ENCODE data around the gene FAM168A. TPM values are rescaled to one million over a fixed set of nuclear protein-coding genes. Genes with fewer than 3 reads are reported as not detected.

The FAM168A gene
- total RNA-seq, 1 experiment from 2014 or later = 62.8 TPM

DNA sequence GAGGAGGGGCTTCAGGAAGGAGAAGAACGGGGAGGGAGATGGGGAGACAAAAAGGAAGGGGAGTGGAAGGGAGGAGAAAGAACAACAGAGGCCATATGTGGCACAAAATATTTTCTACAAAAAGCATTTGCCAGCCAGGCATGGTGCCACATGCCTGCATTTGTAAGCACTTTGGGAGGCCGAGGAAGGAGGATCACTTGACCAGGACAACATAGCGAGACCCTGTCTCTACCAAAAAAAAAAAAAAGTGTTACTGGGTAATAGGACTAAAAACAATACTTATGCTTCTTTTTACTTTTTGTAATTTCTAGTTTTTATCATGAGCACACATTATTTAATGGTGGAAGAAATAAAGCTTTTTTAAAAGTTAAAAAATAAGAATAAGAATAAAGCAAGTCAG, 5.3 kb downstream of the FAM168A start:
- intact Hi-C loops (cut with micrococcal nuclease; ENCODE audit: unreplicated experiment) = no loop called here
- Histone ChIP-seq H3K4me1 (ENCODE audit: control insufficient read depth, insufficient read depth, low read length) (peaks cover 24% of the 10 kb centered on the region), H3K4me3 (ENCODE audit: low read depth in 2 of 2, low read length in 2 of 2) (no peak overlapping the region), H3K27ac (ENCODE audit: low read length) (no peak overlapping the region), H3K27me3 (ENCODE audit: control insufficient read depth, insufficient read depth, low read length) (no peaks in the 10 kb centered on the region), H3K9me3 (ENCODE audit: control insufficient read depth, insufficient read depth, low read depth, low read length) (no peaks in the 10 kb centered on the region), H3K36me3 (ENCODE audit: control insufficient read depth, insufficient read depth, low read length) (no peaks in the 10 kb centered on the region)
- CTCF ChIA-PET = interaction anchor here (0.6 to 0.9 kb wide), 2 partner anchors 33 to 114 kb away, joined by 3 read pairs; no protein-coding TSS in a partner anchor
- in situ Hi-C loops (cut with HindIII; ENCODE audit: low pct_unique_long_range_greater_than_20kb, low sequenced_read_pairs) = no loop called here
- BruUV-seq (replicated peaks) = no TSS peak
- POLR2A ChIA-PET = no interaction called here
- TF ChIP-seq, protein P1, sequence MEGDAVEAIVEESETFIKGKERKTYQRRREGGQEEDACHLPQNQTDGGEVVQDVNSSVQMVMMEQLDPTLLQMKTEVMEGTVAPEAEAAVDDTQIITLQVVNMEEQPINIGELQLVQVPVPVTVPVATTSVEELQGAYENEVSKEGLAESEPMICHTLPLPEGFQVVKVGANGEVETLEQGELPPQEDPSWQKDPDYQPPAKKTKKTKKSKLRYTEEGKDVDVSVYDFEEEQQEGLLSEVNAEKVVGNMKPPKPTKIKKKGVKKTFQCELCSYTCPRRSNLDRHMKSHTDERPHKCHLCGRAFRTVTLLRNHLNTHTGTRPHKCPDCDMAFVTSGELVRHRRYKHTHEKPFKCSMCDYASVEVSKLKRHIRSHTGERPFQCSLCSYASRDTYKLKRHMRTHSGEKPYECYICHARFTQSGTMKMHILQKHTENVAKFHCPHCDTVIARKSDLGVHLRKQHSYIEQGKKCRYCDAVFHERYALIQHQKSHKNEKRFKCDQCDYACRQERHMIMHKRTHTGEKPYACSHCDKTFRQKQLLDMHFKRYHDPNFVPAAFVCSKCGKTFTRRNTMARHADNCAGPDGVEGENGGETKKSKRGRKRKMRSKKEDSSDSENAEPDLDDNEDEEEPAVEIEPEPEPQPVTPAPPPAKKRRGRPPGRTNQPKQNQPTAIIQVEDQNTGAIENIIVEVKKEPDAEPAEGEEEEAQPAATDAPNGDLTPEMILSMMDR (IDR thresholded peaks at IDR 0.05) = no peak
- TF ChIP-seq SIN3A (IDR thresholded peaks at IDR 0.05; ENCODE audit: borderline replicate concordance, insufficient read depth, low read depth, low read length) = no peak
- TF ChIP-seq TCF7L2 (IDR thresholded peaks at IDR 0.05; ENCODE audit: low read depth, low read length) = no peak
- TF ChIP-seq, protein P2, sequence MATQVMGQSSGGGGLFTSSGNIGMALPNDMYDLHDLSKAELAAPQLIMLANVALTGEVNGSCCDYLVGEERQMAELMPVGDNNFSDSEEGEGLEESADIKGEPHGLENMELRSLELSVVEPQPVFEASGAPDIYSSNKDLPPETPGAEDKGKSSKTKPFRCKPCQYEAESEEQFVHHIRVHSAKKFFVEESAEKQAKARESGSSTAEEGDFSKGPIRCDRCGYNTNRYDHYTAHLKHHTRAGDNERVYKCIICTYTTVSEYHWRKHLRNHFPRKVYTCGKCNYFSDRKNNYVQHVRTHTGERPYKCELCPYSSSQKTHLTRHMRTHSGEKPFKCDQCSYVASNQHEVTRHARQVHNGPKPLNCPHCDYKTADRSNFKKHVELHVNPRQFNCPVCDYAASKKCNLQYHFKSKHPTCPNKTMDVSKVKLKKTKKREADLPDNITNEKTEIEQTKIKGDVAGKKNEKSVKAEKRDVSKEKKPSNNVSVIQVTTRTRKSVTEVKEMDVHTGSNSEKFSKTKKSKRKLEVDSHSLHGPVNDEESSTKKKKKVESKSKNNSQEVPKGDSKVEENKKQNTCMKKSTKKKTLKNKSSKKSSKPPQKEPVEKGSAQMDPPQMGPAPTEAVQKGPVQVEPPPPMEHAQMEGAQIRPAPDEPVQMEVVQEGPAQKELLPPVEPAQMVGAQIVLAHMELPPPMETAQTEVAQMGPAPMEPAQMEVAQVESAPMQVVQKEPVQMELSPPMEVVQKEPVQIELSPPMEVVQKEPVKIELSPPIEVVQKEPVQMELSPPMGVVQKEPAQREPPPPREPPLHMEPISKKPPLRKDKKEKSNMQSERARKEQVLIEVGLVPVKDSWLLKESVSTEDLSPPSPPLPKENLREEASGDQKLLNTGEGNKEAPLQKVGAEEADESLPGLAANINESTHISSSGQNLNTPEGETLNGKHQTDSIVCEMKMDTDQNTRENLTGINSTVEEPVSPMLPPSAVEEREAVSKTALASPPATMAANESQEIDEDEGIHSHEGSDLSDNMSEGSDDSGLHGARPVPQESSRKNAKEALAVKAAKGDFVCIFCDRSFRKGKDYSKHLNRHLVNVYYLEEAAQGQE (IDR thresholded peaks at IDR 0.05; ENCODE audit: insufficient read depth in 1 of 2, low read depth in 2 of 2, low read length in 1 of 2) = no peak
- no peak for TF ChIP-seq POLR2AphosphoS5 (IDR thresholded peaks at IDR 0.05; ENCODE audit: low read depth, low read length)
- DNase-seq (ENCODE audit: low read depth, low spot score) = no peak
- ATAC-seq = no peak

DNA sequence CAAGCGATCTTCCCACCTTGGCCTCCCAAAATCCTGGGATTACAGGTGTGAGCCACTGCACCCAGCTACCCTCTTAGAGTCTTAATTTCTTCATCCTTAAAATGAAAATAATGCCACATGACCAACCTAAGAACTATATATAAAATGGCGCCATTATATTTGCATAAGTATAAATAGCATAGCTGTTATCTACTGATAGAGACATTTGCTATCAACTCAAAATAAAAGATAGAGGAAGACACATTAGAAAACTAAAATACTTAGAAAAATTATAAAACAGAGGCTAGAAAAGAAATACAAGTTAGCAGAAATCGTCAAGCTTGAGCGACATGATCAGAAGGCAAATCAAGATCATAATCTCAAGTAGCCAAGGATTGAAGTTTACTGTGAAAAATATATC, 6.2 kb downstream of the FAM168A start:
- DNase-seq (ENCODE audit: low read depth, low spot score) (no peak), ATAC-seq (no peak)
- Histone ChIP-seq H3K9me3 (ENCODE audit: control insufficient read depth, insufficient read depth, low read depth, low read length) (no peaks in the 10 kb centered on the region), H3K4me1 (ENCODE audit: control insufficient read depth, insufficient read depth, low read length) (peaks cover 20% of the 10 kb centered on the region), H3K4me3 (ENCODE audit: low read depth in 2 of 2, low read length in 2 of 2) (no peak overlapping the region), H3K27me3 (ENCODE audit: control insufficient read depth, insufficient read depth, low read length) (no peaks in the 10 kb centered on the region), H3K27ac (ENCODE audit: low read length) (no peak overlapping the region), H3K36me3 (ENCODE audit: control insufficient read depth, insufficient read depth, low read length) (no peaks in the 10 kb centered on the region)
- TF ChIP-seq, protein P2 (IDR thresholded peaks at IDR 0.05; ENCODE audit: insufficient read depth in 1 of 2, low read depth in 2 of 2, low read length in 1 of 2) = no peak
- BruUV-seq (replicated peaks) = no TSS peak
- ChIA-PET POLR2A (interaction anchor here (1.0 kb wide), 1 partner anchor 27 kb away, joined by 3 read pairs; no protein-coding TSS in a partner anchor), CTCF (no interaction called here)
- intact Hi-C loops (cut with micrococcal nuclease; ENCODE audit: unreplicated experiment) = no loop called here
- in situ Hi-C loops (cut with HindIII; ENCODE audit: low pct_unique_long_range_greater_than_20kb, low sequenced_read_pairs) = no loop called here
